ENCODE results near the gene ABL1.

The ABL1 gene

GRCh38 chr9:130935648-130936271, 100.7 kb downstream of the ABL1 start:
- DNase-seq: no peak

DNA sequence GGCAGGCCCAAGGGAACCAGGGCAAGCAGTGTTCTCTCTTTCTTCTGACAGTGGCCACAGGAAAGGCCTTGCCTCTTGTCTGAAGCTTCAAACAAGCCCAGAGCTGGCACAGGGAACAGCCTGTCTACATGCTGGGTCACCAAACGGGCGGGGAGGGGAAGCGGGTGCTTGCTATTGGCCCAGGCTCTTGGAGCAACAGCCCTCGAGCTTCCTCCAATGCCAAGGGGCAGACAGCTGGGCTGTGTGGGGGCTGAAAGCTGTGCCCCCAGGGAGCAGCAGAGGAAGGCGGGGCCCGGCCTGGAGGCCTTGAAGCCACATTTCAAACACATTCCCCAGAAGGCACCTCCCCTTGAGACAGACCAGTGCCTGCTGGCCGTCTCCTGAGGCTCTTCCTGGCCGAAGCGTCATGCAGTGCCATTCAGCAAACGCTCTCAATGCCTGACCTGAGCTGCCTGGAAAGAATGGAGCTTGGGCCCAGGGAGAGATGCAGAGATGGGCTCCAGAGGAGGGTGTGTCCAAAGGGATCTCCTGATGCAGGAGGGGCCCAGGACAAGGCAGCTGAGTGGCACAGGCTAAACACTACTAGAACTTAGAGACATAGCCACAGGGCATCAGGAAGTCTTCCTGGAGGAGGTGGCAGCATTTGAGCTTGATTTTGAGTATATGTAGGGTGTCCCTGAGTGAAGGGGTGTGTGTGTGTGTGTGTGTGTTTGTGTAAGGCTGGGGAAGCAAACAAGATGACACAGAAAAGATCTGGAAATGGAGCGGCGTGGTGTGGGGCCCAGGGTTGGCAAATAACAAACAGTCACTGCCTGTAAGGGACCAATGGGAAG, 101.4 kb downstream of the ABL1 start:
- no peak for DNase-seq
